Measurements from ENCODE around the gene MGAT5. TPM values are rescaled to one million over a fixed set of nuclear protein-coding genes. Genes with fewer than 3 reads are reported as not detected.

Gene MGAT5
- total RNA-seq, 1 experiment from 2014 or later = 22.1 TPM

DNA sequence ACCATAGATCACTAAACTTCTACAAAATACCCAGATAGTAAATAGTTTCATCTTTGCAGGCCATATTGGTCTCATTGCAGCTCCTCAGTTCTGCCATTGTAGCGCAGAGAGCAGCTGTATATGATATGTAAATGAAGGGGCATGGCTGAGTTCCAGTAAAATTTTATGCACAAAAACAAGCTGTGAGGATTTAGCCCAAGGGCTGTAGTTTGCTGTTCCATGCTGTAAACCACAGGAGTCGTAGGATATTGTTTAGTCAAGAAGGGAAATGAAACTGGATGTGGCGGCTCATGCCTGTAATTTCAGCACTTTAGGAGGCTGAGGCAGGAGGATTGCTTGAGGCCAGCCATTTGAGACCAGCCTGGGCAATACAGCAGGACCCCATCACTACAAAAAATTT lies 83.0 kb downstream of the MGAT5 start:
- Mint-ChIP-seq H3K4me1 (ENCODE audit: low read depth, unreplicated experiment) (peaks cover 7% of the 10 kb centered on the region), H3K27me3 (ENCODE audit: insufficient read depth, unreplicated experiment) (no peaks in the 10 kb centered on the region), H3K27ac (ENCODE audit: unreplicated experiment) (no peak overlapping the region), H3K36me3 (ENCODE audit: insufficient read depth, unreplicated experiment) (peaks cover 5% of the 10 kb centered on the region), H3K9me3 (ENCODE audit: unreplicated experiment) (peaks cover under 1% of the 10 kb centered on the region), H3K4me3 (ENCODE audit: unreplicated experiment) (no peak overlapping the region)
- Histone ChIP-seq H3K27me3 (replicated peaks; ENCODE audit: control insufficient read depth, insufficient read depth, low read length) (no peaks in the 10 kb centered on the region), H3K4me1 (peaks cover 13% of the 10 kb centered on the region; the same call in 1 of the 2 replicates), H3K9me3 (no peaks in the 10 kb centered on the region), H3K4me3 (ENCODE audit: low read depth, low read length) (no peak overlapping the region), H3K36me3 (ENCODE audit: control insufficient read depth, insufficient read depth, low read length) (no peaks in the 10 kb centered on the region)
- no peak for DNase-seq
- TF ChIP-seq, protein P1, sequence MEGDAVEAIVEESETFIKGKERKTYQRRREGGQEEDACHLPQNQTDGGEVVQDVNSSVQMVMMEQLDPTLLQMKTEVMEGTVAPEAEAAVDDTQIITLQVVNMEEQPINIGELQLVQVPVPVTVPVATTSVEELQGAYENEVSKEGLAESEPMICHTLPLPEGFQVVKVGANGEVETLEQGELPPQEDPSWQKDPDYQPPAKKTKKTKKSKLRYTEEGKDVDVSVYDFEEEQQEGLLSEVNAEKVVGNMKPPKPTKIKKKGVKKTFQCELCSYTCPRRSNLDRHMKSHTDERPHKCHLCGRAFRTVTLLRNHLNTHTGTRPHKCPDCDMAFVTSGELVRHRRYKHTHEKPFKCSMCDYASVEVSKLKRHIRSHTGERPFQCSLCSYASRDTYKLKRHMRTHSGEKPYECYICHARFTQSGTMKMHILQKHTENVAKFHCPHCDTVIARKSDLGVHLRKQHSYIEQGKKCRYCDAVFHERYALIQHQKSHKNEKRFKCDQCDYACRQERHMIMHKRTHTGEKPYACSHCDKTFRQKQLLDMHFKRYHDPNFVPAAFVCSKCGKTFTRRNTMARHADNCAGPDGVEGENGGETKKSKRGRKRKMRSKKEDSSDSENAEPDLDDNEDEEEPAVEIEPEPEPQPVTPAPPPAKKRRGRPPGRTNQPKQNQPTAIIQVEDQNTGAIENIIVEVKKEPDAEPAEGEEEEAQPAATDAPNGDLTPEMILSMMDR (IDR thresholded peaks at IDR 0.05; ENCODE audit: insufficient read depth in 1 of 2, low read depth in 1 of 2, low read length in 1 of 2, severe bottlenecking in 1 of 2, unreplicated experiment in 1 of 2) = no peak
- intact Hi-C loops (cut with micrococcal nuclease; ENCODE audit: unreplicated experiment) = no loop called here
- no TSS peak for BruUV-seq (replicated peaks)
- CTCF ChIA-PET = no interaction called here
- POLR2A ChIA-PET = no interaction called here

GRCh38 chr2:134337631-134338030 lies 83.8 kb downstream of the MGAT5 start:
- H3K4me1 ChIP-seq = peaks cover 13% of the 10 kb centered on the region; the same call in 1 of the 2 replicates
- TF ChIP-seq, protein P1 (IDR thresholded peaks at IDR 0.05; ENCODE audit: insufficient read depth in 1 of 2, low read depth in 1 of 2, low read length in 1 of 2, severe bottlenecking in 1 of 2, unreplicated experiment in 1 of 2) = no peak
- H3K4me3 Mint-ChIP-seq (ENCODE audit: unreplicated experiment) = no peak overlapping the region
- ChIA-PET CTCF (interaction anchor here (1.4 kb wide), 1 partner anchor 74 kb away, joined by 3 read pairs; no protein-coding TSS in a partner anchor), POLR2A (no interaction called here)
- H3K36me3 ChIP-seq (ENCODE audit: control insufficient read depth, insufficient read depth, low read length) = no peaks in the 10 kb centered on the region; the same call in 1 of the 2 replicates
- H3K27me3 ChIP-seq (replicated peaks; ENCODE audit: control insufficient read depth, insufficient read depth, low read length) = no peaks in the 10 kb centered on the region
- BruUV-seq (replicated peaks) = no TSS peak
- H3K4me3 ChIP-seq (ENCODE audit: low read depth, low read length) = no peak overlapping the region
- no peaks in the 10 kb centered on the region for H3K9me3 ChIP-seq
- peaks cover 7% of the 10 kb centered on the region for H3K4me1 Mint-ChIP-seq (ENCODE audit: low read depth, unreplicated experiment)
- H3K27ac Mint-ChIP-seq (ENCODE audit: unreplicated experiment) = no peak overlapping the region
- intact Hi-C loops (cut with micrococcal nuclease; ENCODE audit: unreplicated experiment) = no loop called here
- H3K36me3 Mint-ChIP-seq (ENCODE audit: insufficient read depth, unreplicated experiment) = peaks cover 5% of the 10 kb centered on the region
- DNase-seq = no peak
- no peaks in the 10 kb centered on the region for H3K27me3 Mint-ChIP-seq (ENCODE audit: insufficient read depth, unreplicated experiment)
- H3K9me3 Mint-ChIP-seq (ENCODE audit: unreplicated experiment) = no peaks in the 10 kb centered on the region

- Mint-ChIP-seq H3K9me3 (ENCODE audit: unreplicated experiment) (no peaks in the 10 kb centered on the region), H3K27me3 (ENCODE audit: insufficient read depth, unreplicated experiment) (no peaks in the 10 kb centered on the region), H3K36me3 (ENCODE audit: insufficient read depth, unreplicated experiment) (peaks cover 5% of the 10 kb centered on the region), H3K27ac (ENCODE audit: unreplicated experiment) (no peak overlapping the region), H3K4me1 (ENCODE audit: low read depth, unreplicated experiment) (peaks cover 7% of the 10 kb centered on the region), H3K4me3 (ENCODE audit: unreplicated experiment) (no peak overlapping the region)
- DNase-seq = no peak
- H3K4me3 ChIP-seq (ENCODE audit: low read depth, low read length) = no peak overlapping the region
- H3K27me3 ChIP-seq (replicated peaks; ENCODE audit: control insufficient read depth, insufficient read depth, low read length) = no peaks in the 10 kb centered on the region
- TF ChIP-seq, protein P1 (IDR thresholded peaks at IDR 0.05; ENCODE audit: insufficient read depth in 1 of 2, low read depth in 1 of 2, low read length in 1 of 2, severe bottlenecking in 1 of 2, unreplicated experiment in 1 of 2) = no peak
- H3K36me3 ChIP-seq (ENCODE audit: control insufficient read depth, insufficient read depth, low read length) = no peaks in the 10 kb centered on the region; the same call in 1 of the 2 replicates
- H3K9me3 ChIP-seq = no peaks in the 10 kb centered on the region
- BruUV-seq (replicated peaks) = no TSS peak
- CTCF ChIA-PET = interaction anchor here (1.4 kb wide), 1 partner anchor 73 kb away, joined by 3 read pairs; no protein-coding TSS in a partner anchor
- intact Hi-C loops (cut with micrococcal nuclease; ENCODE audit: unreplicated experiment) = no loop called here
- POLR2A ChIA-PET = no interaction called here
- peaks cover 13% of the 10 kb centered on the region; the same call in 1 of the 2 replicates for H3K4me1 ChIP-seq
These were observed 84.3 kb downstream of the MGAT5 start for GRCh38 chr2:134338208-134338607.

All from Caco-2 (cell line).